ENCODE measurements around the gene MPG. TPM values are rescaled to one million over a fixed set of nuclear protein-coding genes. Genes with fewer than 3 reads are reported as not detected.

MPG gene
- total and polyA plus RNA-seq, 10 of the 15 experiments (the other 5 are each of a cell fraction or from before 2014, with no cell fraction given), result 0.32 to 193 (median 55.7) TPM

- peaks cover 0 to 8% of the 10 kb centered on the region in 2 experiments; a peak in 2 of 4 replicates for H3K36me3 ChIP-seq (ENCODE audit: control insufficient read depth in 2 of 2, insufficient read depth in 2 of 2, low read length in 1 of 2)
- no peak overlapping the region for H3K4me3 ChIP-seq
- in situ Hi-C loops (cut with MboI), result no loop called here
- H3K27me3 ChIP-seq (replicated peaks in 1 of 2; ENCODE audit: control insufficient read depth in 2 of 2, insufficient read depth in 2 of 2, low read length in 1 of 2), result no peaks in the 10 kb centered on the region
- DNase-seq (ENCODE audit: low read depth, low spot score) (no peak), ATAC-seq (no peak), FAIRE-seq (no peak)
- no TSS peak for BruUV-seq (replicated peaks)
- H2AFZ ChIP-seq (ENCODE audit: control insufficient read depth, low read depth, low read length), result no peak overlapping the region
- no peaks in the 10 kb centered on the region for H4K20me1 ChIP-seq (ENCODE audit: control insufficient read depth, insufficient read depth)
- no peak overlapping the region for H3K27ac ChIP-seq (ENCODE audit: control insufficient read depth, insufficient read depth)
- H3K79me2 ChIP-seq (ENCODE audit: control insufficient read depth, insufficient read depth, low read length), result no peaks in the 10 kb centered on the region
- peaks cover 34% of the 10 kb centered on the region for H3K4me1 ChIP-seq (ENCODE audit: control insufficient read depth, insufficient read depth, low read length)
- SMC1A ChIA-PET (ENCODE audit: uncharacterized antibody, unreplicated experiment), result no interaction called here
- H3K4me2 ChIP-seq (ENCODE audit: control insufficient read depth, insufficient read depth), result no peak overlapping the region
- POLR2A ChIA-PET, result no interaction called here
- 73% methylated on average over 15 of the region's 15 CpGs for WGBS (ENCODE audit: insufficient coverage, insufficient replicate concordance, low lambda C conversion rate, missing lambda C conversion rate)
- H3K9me3 ChIP-seq (replicated peaks; ENCODE audit: control insufficient read depth, insufficient read depth, low read length), result no peaks in the 10 kb centered on the region
- CTCF ChIA-PET, result interaction anchor here (3.3 kb wide), 1 partner anchor 17 kb away, joined by 14 read pairs; the partner anchor contains the start of genes POLR3K and SNRNP25
- RAD21 ChIA-PET (ENCODE audit: unreplicated experiment), result no interaction called here
- intact Hi-C loops (cut with micrococcal nuclease; ENCODE audit: unreplicated experiment), result no loop called here
- no peak overlapping the region for H3K9ac ChIP-seq (ENCODE audit: control insufficient read depth, insufficient read depth, low read length)
- TF ChIP-seq SUZ12 (IDR thresholded peaks at IDR 0.05; ENCODE audit: unreplicated experiment) (no peak), ZSCAN29 (IDR thresholded peaks at IDR 0.05) (no peak), EP300 (IDR thresholded peaks at IDR 0.05; ENCODE audit: borderline replicate concordance in 1 of 2, control insufficient read depth in 1 of 2, low read depth in 2 of 2, low read length in 2 of 2) (no peak), BMI1 (IDR thresholded peaks at IDR 0.05; ENCODE audit: borderline replicate concordance) (no peak), ESRRA (IDR thresholded peaks at IDR 0.05; ENCODE audit: low read length) (no peak), CUX1 (IDR thresholded peaks at IDR 0.05; ENCODE audit: insufficient replicate concordance, low read depth, low read length) (no peak), MYB (IDR thresholded peaks at IDR 0.05; ENCODE audit: borderline replicate concordance, low read depth, low read length) (no peak), ZBTB11 (CRISPR knock-in tag; IDR thresholded peaks at IDR 0.05) (no peak), PKNOX1 (IDR thresholded peaks at IDR 0.05) (no peak), USF2 (IDR thresholded peaks at IDR 0.05; ENCODE audit: borderline replicate concordance, low read depth, low read length) (no peak), FOXK2 (IDR thresholded peaks at IDR 0.05) (no peak), LARP7 (IDR thresholded peaks at IDR 0.05) (no peak), CEBPB (IDR thresholded peaks at IDR 0.05; ENCODE audit: borderline replicate concordance in 1 of 2, low read depth in 2 of 2, low read length in 2 of 2) (no peak)
Measured at GRCh38 chr16:36336-36984, 41.6 kb upstream of the MPG start.

All from GM12878 (cell line).